ENCODE data around the gene DOHH. TPM values are rescaled to one million over a fixed set of nuclear protein-coding genes. Genes with fewer than 3 reads are reported as not detected.

The DOHH gene
- total and polyA plus RNA-seq, 9 of the 15 experiments (the other 6 are each of a cell fraction or from before 2014, with no cell fraction given), result 0.14 to 47.2 (median 5.1) TPM

GRCh38 chr19:3467437-3468198 lies 32.9 kb downstream of the DOHH start (continued):
- peak in 1 of 2 experiments; percentile 97; a peak in 2 of 3 replicates for TF ChIP-seq CBX3 (IDR thresholded peaks at IDR 0.05; ENCODE audit: borderline replicate concordance in 1 of 2, low read length in 2 of 2)
- TF ChIP-seq HDAC1 (IDR thresholded peaks at IDR 0.05), result peak in 1 of 2 experiments; percentile 61; a peak in 1 of 4 replicates
- peak; percentile 88 for TF ChIP-seq TRIM28 (IDR thresholded peaks at IDR 0.05)
- no peak for TF ChIP-seq BRD9 (IDR thresholded peaks at IDR 0.05; ENCODE audit: low read depth, partially characterized antibody)
- TF ChIP-seq MNT (conservative IDR thresholded peaks at IDR 0.05), result no peak
- no peak for TF ChIP-seq ZNF717 (CRISPR knock-in tag; IDR thresholded peaks at IDR 0.05)
- TF ChIP-seq ARID2 (IDR thresholded peaks at IDR 0.05), result no peak
- no peak for TF ChIP-seq ZNF512 (tag; IDR thresholded peaks at IDR 0.05)
- no peak for TF ChIP-seq BCOR (IDR thresholded peaks at IDR 0.05)
- TF ChIP-seq TRIM24 (IDR thresholded peaks at IDR 0.05), result peak; percentile 36 to 37; a peak in 1 of 4 replicates
- TF ChIP-seq MCM3 (IDR thresholded peaks at IDR 0.05), result no peak
- TF ChIP-seq TBP (optimal IDR thresholded peaks at IDR 0.05; ENCODE audit: low read depth, low read length), result no peak
- no peak for TF ChIP-seq ATF4 (CRISPR knock-in tag; IDR thresholded peaks at IDR 0.05)
- no peak for TF ChIP-seq MYC (IDR thresholded peaks at IDR 0.05; ENCODE audit: low read depth, low read length)
- no peak for TF ChIP-seq MYC (CRISPR knock-in tag; IDR thresholded peaks at IDR 0.05; ENCODE audit: borderline replicate concordance, low read depth)
- peak; percentile 33; the same call in 1 of the 2 replicates for TF ChIP-seq ESRRA (IDR thresholded peaks at IDR 0.05; ENCODE audit: borderline replicate concordance, low read depth)
- no peak for TF ChIP-seq ZNF668 (CRISPR knock-in tag; IDR thresholded peaks at IDR 0.05)
- no peak for TF ChIP-seq ZBTB43 (CRISPR knock-in tag; IDR thresholded peaks at IDR 0.05)
- TF ChIP-seq XRCC5 (IDR thresholded peaks at IDR 0.05; ENCODE audit: low read depth, low read length), result 0 out of 2 replicates have a peak, but pooled peaks have one; percentile 38
